ENCODE results near the gene DUSP8.

DNA sequence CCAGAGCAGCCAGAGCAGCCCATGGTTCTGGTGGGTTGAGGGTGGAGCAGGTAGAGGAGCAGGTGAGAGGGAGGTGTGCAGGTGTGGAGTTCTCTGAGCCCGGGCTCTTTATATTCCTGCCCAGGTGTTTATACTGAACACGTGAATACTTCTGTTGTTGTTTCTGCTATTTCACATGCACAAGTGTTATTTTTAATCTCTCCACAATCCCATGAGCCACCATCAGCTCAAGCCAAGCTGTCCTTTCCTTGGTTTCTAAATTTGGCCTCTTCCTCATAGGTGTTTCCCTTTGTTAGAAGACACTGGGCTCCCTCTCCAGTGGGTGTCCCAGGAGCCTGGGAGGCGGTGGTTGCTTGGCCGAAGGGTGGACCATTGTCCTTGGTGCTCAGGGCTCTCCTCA lies 36.3 kb upstream of the DUSP8 start, which contains the start of gene KRTAP5-3:
- TF ChIP-seq CTCF (IDR thresholded peaks at IDR 0.05) (no peak), POLR2AphosphoS5 (IDR thresholded peaks at IDR 0.05) (no peak), POLR2A (IDR thresholded peaks at IDR 0.05) (no peak)
